ENCODE results near the gene ADCY2. TPM values are rescaled to one million over a fixed set of nuclear protein-coding genes. Genes with fewer than 3 reads are reported as not detected.

ADCY2 gene
- total and polyA plus RNA-seq, 2 experiments from 2014 or later, result 2.2 to 4.7 TPM

DNA sequence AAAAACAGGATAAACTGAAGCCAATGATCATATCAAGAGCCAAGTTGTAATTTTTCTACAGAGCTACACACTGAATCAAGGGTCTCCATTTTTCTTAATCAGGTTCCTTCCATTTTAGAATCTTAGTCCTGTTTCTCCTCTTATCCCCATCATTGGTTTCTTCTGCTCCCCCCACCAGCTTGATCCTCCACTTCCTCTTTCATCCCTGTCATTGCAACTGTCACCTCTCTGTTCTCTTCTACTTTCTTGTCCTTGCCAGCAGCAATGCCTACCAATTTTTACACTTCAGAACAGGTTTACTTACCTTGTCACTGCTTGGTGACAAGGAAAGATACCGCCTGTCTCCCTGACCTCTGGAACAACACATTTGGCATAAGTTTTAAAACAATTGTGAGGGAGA lies 357.7 kb downstream of the ADCY2 start:
- Histone ChIP-seq H3K27me3 (no peaks in the 10 kb centered on the region), H3K36me3 (no peaks in the 10 kb centered on the region), H3K27ac (no peak overlapping the region), H3K4me3 (no peak overlapping the region), H3K9me3 (ENCODE audit: low read depth) (no peaks in the 10 kb centered on the region), H3K4me1 (ENCODE audit: low read depth) (no peaks in the 10 kb centered on the region)
- no peak for DNase-seq (ENCODE audit: low read depth in 1 of 2, low spot score in 1 of 2)
- TF ChIP-seq, protein P1, sequence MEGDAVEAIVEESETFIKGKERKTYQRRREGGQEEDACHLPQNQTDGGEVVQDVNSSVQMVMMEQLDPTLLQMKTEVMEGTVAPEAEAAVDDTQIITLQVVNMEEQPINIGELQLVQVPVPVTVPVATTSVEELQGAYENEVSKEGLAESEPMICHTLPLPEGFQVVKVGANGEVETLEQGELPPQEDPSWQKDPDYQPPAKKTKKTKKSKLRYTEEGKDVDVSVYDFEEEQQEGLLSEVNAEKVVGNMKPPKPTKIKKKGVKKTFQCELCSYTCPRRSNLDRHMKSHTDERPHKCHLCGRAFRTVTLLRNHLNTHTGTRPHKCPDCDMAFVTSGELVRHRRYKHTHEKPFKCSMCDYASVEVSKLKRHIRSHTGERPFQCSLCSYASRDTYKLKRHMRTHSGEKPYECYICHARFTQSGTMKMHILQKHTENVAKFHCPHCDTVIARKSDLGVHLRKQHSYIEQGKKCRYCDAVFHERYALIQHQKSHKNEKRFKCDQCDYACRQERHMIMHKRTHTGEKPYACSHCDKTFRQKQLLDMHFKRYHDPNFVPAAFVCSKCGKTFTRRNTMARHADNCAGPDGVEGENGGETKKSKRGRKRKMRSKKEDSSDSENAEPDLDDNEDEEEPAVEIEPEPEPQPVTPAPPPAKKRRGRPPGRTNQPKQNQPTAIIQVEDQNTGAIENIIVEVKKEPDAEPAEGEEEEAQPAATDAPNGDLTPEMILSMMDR (IDR thresholded peaks at IDR 0.05; ENCODE audit: low read depth, low read length), result no peak

- Histone ChIP-seq H3K4me3 (no peak overlapping the region), H3K9me3 (ENCODE audit: low read depth) (no peaks in the 10 kb centered on the region), H3K36me3 (no peaks in the 10 kb centered on the region), H3K27ac (no peak overlapping the region), H3K27me3 (no peaks in the 10 kb centered on the region), H3K4me1 (ENCODE audit: low read depth) (no peaks in the 10 kb centered on the region)
- DNase-seq (ENCODE audit: low read depth in 1 of 2, low spot score in 1 of 2), result no peak
- TF ChIP-seq, protein P1 (IDR thresholded peaks at IDR 0.05; ENCODE audit: low read depth, low read length), result no peak
Observed at GRCh38 chr5:7754490-7754889, 358.6 kb downstream of the ADCY2 start.

DNA sequence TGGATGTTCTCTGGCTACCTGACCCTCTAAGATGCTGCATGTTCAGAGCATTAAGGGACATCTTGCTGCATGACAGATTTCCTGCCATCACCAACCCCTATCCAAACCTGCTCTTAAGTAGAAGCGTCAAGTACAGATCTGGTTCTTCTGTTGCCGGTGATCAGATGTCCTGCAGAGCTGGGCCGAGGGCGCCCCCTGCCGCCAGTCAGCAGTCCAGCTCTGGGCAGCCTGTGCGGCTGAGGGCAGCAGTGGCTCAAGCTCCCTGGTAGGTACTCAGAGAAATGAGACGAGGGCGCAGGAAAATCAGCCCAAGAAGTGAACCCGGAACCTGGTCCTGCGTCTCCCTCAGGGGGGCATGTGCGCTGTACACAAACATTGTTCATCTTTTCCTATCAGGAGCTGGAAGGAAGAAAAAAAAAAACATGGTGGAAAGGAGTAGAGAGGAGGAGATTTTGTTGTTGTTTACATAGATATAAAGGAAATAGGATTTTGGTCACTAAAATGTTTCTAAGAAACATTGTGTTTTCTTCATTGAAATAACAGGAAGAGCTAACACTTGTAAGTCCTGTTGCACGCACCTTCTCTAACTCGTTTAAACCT lies 359.2 kb downstream of the ADCY2 start:
- Histone ChIP-seq H3K9me3 (ENCODE audit: low read depth) (no peaks in the 10 kb centered on the region), H3K27me3 (no peaks in the 10 kb centered on the region), H3K4me3 (no peak overlapping the region), H3K4me1 (ENCODE audit: low read depth) (no peaks in the 10 kb centered on the region), H3K36me3 (no peaks in the 10 kb centered on the region), H3K27ac (no peak overlapping the region)
- peak; percentile 47 to 80 for DNase-seq (ENCODE audit: low read depth in 1 of 2, low spot score in 1 of 2)
- TF ChIP-seq, protein P1 (IDR thresholded peaks at IDR 0.05; ENCODE audit: low read depth, low read length), result peak; percentile 73

- Histone ChIP-seq H3K4me3 (no peak overlapping the region), H3K9me3 (ENCODE audit: low read depth) (no peaks in the 10 kb centered on the region), H3K27ac (no peak overlapping the region), H3K27me3 (no peaks in the 10 kb centered on the region), H3K36me3 (no peaks in the 10 kb centered on the region), H3K4me1 (ENCODE audit: low read depth) (no peaks in the 10 kb centered on the region)
- TF ChIP-seq, protein P1 (IDR thresholded peaks at IDR 0.05; ENCODE audit: low read depth, low read length), result no peak
- no peak for DNase-seq (ENCODE audit: low read depth in 1 of 2, low spot score in 1 of 2)
Observed at GRCh38 chr5:7755958-7756357, 360.0 kb downstream of the ADCY2 start.

GRCh38 chr5:7756453-7756852 lies 360.5 kb downstream of the ADCY2 start:
- Histone ChIP-seq H3K4me1 (ENCODE audit: low read depth) (no peaks in the 10 kb centered on the region), H3K36me3 (no peaks in the 10 kb centered on the region), H3K27ac (no peak overlapping the region), H3K27me3 (no peaks in the 10 kb centered on the region), H3K4me3 (no peak overlapping the region), H3K9me3 (ENCODE audit: low read depth) (no peaks in the 10 kb centered on the region)
- DNase-seq (ENCODE audit: low read depth in 1 of 2, low spot score in 1 of 2), result no peak
- TF ChIP-seq, protein P1 (IDR thresholded peaks at IDR 0.05; ENCODE audit: low read depth, low read length), result no peak

Data from cardiac muscle cell (in vitro differentiated cells and primary cell).